ENCODE data around the gene SPAG6.
"Not testable (repeated sequence)": the region's sequence is repeated elsewhere in the genome, so short reads cannot be mapped to it uniquely, and the experiment has no call there.

SPAG6 gene

GRCh38 chr10:22345301-22346095, at the start of gene SPAG6:
SPAG6 (plus strand) TSS chr10:22345496; CDS start chr10:22345612, 116 bp downstream.
- peak; percentile 51 to 83 for DNase-seq

- DNase-seq, result no peak
Measured at GRCh38 chr10:22301193-22301592, 44.1 kb upstream of the SPAG6 start.

- DNase-seq, result no peak
Measured at GRCh38 chr10:22303461-22303860, 41.8 kb upstream of the SPAG6 start.

GRCh38 chr10:22305721-22306120, 39.6 kb upstream of the SPAG6 start:
- no peak for DNase-seq

GRCh38 chr10:22308390-22308789, 36.9 kb upstream of the SPAG6 start:
- DNase-seq, result no peak

GRCh38 chr10:22309180-22310000, 35.9 kb upstream of the SPAG6 start:
- no peak for DNase-seq

GRCh38 chr10:22310012-22310411, 35.3 kb upstream of the SPAG6 start:
- not testable (repeated sequence) for DNase-seq

- DNase-seq, result no peak
Measured at GRCh38 chr10:22310928-22311327, 34.4 kb upstream of the SPAG6 start.

GRCh38 chr10:22314852-22315251, 30.4 kb upstream of the SPAG6 start:
- no peak for DNase-seq

- no peak for DNase-seq
Measured at GRCh38 chr10:22315455-22316285, 29.6 kb upstream of the SPAG6 start.

- peak; percentile 79 for DNase-seq
Measured at GRCh38 chr10:22316286-22317075, 28.8 kb upstream of the SPAG6 start, which contains the start of gene COMMD3. COMMD3 (plus strand) TSS chr10:22316388; CDS start chr10:22316418, 30 bp downstream.

GRCh38 chr10:22317076-22317370, 28.3 kb upstream of the SPAG6 start:
- DNase-seq, result peak; percentile 38 to 41

- DNase-seq, result no peak
Measured at GRCh38 chr10:22317771-22318565, 27.3 kb upstream of the SPAG6 start.

GRCh38 chr10:22318772-22319171, 26.5 kb upstream of the SPAG6 start:
- DNase-seq, result no peak

- DNase-seq, result no peak
Measured at GRCh38 chr10:22319547-22319979, 25.7 kb upstream of the SPAG6 start.

GRCh38 chr10:22319980-22320558, 25.2 kb upstream of the SPAG6 start:
- no peak for DNase-seq

GRCh38 chr10:22320591-22321155, 24.6 kb upstream of the SPAG6 start, which contains the start of gene BMI1:
BMI1 (plus strand) TSS chr10:22321099; CDS start chr10:22326450, 5,351 bp downstream.
- DNase-seq, result peak; percentile 76 to 78

GRCh38 chr10:22321156-22321923, 24.0 kb upstream of the SPAG6 start:
- peak; percentile 68 to 69 for DNase-seq

GRCh38 chr10:22321924-22322640, 23.2 kb upstream of the SPAG6 start:
- DNase-seq, result no peak

Measured in CD4-positive, alpha-beta T cell treated with Interleukin-1 beta for 1 hour (primary cell).